HL-60 (cell line): ENCODE data around the gene TUT1.

Source experiments
- DNase-seq, 2 experiments: peaks; one replicate each; pipeline ENCODE4 v3.0.0-alpha.2; 2010 to 2020; ENCODE audit warnings: low read depth in 1 of 2, low spot score in 1 of 2
- H3K27ac ChIP-seq: fragments of 250-450 bp; sonication (Bioruptor Pico); replicated peaks from 2 replicates; pipeline ENCODE4 v1.5.1; 2020; ENCODE audit warnings: mild to moderate bottlenecking, moderate library complexity
- H3K27me3 ChIP-seq: fragments of 250-450 bp; sonication (Bioruptor Pico); 2 replicates; pipeline ENCODE4 v1.5.1; 2021; ENCODE audit warnings: mild to moderate bottlenecking, moderate library complexity; ENCODE audit not compliant: insufficient read depth, poor library complexity, severe bottlenecking
- H3K4me3 ChIP-seq: replicated peaks from 2 replicates; pipeline ENCODE4 v1.5.1; 2011; ENCODE audit warnings: mild to moderate bottlenecking, control low read depth, low read length; ENCODE audit not compliant: insufficient read depth
- GABPA ChIP-seq: IDR thresholded peaks from 2 replicates; pipeline ENCODE4 v1.6.1; 2012; ENCODE audit warnings: low read depth
- POLR2AphosphoS5 ChIP-seq: IDR thresholded peaks from 2 replicates; pipeline ENCODE4 v1.6.1; 2012; ENCODE audit warnings: low read depth
- SPI1 ChIP-seq: IDR thresholded peaks from 2 replicates; pipeline ENCODE4 v1.6.1; 2012; ENCODE audit warnings: low read depth, mild to moderate bottlenecking, borderline replicate concordance
- TF ChIP-seq, protein P1 (sequence below): IDR thresholded peaks from 2 replicates; pipeline ENCODE4 v1.6.1; 2012; ENCODE audit warnings: low read depth; ENCODE audit not compliant: insufficient replicate concordance
- TF ChIP-seq, protein P2 (sequence below): IDR thresholded peaks from one replicate; pipeline ENCODE4 v1.5.1; 2011; ENCODE audit warnings: low read length, control low read depth, inconsistent platforms; ENCODE audit not compliant: insufficient read depth

Gene TUT1

DNA sequence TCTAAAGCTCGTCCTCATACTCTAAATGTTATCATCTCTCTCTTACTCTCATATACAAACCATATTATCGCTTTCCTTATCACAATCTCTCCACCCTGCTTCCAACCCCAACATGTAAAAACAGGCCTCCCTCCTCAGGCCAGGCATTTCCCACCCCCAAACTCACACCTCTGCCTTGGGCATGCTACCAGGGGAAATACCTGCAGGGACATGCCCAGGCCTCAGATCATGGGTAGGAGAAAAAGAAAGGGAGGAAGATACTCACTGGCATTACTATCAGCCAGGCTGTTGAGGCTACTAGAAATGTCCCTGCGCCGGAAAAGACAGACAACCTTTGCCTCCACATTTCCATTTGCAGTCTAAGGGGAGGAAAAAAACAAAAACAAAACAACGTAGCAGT lies 8.6 kb upstream of the TUT1 start:
- Histone ChIP-seq H3K27ac (peak overlapping the region; percentile 97), H3K27me3 (no peaks in the 10 kb centered on the region), H3K4me3 (peak overlapping the region; percentile 81)
- TF ChIP-seq, protein P1, sequence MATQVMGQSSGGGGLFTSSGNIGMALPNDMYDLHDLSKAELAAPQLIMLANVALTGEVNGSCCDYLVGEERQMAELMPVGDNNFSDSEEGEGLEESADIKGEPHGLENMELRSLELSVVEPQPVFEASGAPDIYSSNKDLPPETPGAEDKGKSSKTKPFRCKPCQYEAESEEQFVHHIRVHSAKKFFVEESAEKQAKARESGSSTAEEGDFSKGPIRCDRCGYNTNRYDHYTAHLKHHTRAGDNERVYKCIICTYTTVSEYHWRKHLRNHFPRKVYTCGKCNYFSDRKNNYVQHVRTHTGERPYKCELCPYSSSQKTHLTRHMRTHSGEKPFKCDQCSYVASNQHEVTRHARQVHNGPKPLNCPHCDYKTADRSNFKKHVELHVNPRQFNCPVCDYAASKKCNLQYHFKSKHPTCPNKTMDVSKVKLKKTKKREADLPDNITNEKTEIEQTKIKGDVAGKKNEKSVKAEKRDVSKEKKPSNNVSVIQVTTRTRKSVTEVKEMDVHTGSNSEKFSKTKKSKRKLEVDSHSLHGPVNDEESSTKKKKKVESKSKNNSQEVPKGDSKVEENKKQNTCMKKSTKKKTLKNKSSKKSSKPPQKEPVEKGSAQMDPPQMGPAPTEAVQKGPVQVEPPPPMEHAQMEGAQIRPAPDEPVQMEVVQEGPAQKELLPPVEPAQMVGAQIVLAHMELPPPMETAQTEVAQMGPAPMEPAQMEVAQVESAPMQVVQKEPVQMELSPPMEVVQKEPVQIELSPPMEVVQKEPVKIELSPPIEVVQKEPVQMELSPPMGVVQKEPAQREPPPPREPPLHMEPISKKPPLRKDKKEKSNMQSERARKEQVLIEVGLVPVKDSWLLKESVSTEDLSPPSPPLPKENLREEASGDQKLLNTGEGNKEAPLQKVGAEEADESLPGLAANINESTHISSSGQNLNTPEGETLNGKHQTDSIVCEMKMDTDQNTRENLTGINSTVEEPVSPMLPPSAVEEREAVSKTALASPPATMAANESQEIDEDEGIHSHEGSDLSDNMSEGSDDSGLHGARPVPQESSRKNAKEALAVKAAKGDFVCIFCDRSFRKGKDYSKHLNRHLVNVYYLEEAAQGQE, result no peak
- no peak for TF ChIP-seq POLR2AphosphoS5
- no peak for TF ChIP-seq GABPA
- TF ChIP-seq SPI1, result no peak
- DNase-seq, result no peak

- peak overlapping the region; percentile 81 for H3K4me3 ChIP-seq
- DNase-seq, result peak; percentile 99
- peak overlapping the region; percentile 97 for H3K27ac ChIP-seq
- no peaks in the 10 kb centered on the region for H3K27me3 ChIP-seq
- TF ChIP-seq POLR2AphosphoS5, result peak; percentile 63; the same call in 1 of the 2 replicates
- TF ChIP-seq, protein P1, result no peak
- TF ChIP-seq SPI1, result no peak; the same call in 1 of the 2 replicates
These were observed 7.9 kb upstream of the TUT1 start for GRCh38 chr11:62599069-62599696.

- no peak for DNase-seq
- Histone ChIP-seq H3K27me3 (no peaks in the 10 kb centered on the region), H3K27ac (no peak overlapping the region), H3K4me3 (no peak overlapping the region)
- TF ChIP-seq SPI1 (no peak), GABPA (no peak), POLR2AphosphoS5 (no peak)
- TF ChIP-seq, protein P2, sequence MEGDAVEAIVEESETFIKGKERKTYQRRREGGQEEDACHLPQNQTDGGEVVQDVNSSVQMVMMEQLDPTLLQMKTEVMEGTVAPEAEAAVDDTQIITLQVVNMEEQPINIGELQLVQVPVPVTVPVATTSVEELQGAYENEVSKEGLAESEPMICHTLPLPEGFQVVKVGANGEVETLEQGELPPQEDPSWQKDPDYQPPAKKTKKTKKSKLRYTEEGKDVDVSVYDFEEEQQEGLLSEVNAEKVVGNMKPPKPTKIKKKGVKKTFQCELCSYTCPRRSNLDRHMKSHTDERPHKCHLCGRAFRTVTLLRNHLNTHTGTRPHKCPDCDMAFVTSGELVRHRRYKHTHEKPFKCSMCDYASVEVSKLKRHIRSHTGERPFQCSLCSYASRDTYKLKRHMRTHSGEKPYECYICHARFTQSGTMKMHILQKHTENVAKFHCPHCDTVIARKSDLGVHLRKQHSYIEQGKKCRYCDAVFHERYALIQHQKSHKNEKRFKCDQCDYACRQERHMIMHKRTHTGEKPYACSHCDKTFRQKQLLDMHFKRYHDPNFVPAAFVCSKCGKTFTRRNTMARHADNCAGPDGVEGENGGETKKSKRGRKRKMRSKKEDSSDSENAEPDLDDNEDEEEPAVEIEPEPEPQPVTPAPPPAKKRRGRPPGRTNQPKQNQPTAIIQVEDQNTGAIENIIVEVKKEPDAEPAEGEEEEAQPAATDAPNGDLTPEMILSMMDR, result no peak
- TF ChIP-seq, protein P1, result no peak
These were observed 3.8 kb upstream of the TUT1 start for GRCh38 chr11:62595124-62595523.

DNA sequence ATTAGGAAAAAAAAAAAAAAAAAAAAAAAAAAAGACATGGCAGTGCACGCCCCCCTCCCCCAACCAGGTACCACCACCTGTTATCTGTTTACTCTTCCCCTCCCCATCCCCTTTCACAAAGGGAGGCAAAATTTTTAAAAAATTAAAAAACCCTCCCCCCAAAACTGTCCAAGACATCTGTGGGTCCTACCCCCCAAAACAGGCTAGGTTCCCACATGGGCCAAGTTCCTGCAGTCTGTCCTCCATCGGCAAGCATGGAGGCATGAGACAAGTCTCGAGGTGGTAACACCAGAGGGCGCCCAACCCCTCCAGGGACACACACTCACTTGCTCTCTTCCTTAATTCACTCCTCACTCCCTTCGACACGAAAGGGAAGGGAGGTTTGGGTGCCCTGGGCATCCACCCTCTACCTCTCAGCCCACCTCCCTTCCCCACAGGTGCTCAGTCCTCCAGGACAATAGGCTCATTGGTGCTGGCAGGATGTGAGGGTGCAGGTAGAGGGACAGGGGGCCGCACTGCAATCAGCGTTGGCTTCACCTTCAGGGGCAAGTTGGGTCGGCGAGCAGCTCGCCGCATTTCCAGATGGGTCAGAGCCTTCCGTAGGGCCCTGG lies 2.2 kb upstream of the TUT1 start:
- DNase-seq, result peak; percentile 79 to 93
- Histone ChIP-seq H3K27me3 (no peaks in the 10 kb centered on the region), H3K4me3 (no peak overlapping the region), H3K27ac (no peak overlapping the region)
- TF ChIP-seq GABPA, result no peak
- TF ChIP-seq POLR2AphosphoS5, result peak; percentile 46; the same call in 1 of the 2 replicates
- TF ChIP-seq, protein P1, result no peak
- TF ChIP-seq, protein P2, result peak; percentile 75
- peak; percentile 37; the same call in 1 of the 2 replicates for TF ChIP-seq SPI1
